Measurements from ENCODE around the gene UBTD2.

DNA sequence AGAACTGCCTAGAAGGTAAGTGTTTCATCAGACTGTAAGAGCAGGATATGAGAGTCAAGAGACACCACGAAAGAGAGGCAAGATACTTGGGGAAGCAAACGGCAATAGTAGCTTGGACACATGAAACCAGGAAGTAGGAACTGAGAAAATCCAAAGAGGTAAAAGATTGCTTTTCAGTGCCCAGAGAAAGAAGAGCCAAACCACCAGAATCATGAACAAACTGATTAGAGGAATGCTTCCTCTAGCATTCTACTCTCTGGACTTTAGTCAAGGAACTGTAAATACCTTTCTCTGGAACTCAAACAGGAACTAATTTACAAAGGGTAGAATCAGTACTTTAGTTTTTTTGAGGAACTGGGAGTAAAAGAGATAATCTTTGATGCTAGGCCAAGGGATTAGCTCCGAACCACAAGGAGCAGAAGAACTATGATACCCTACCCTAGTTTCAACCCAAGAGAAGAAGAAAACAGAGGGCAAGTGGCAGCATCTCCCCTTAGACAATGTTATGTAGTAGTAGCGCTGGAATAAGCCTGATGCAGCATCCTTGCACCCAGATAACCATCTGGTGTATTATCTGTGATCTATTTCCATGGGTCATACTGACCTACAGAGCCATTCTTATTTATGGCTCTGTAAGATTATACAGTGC, 48.3 kb downstream of the UBTD2 start:
- no peak for TF ChIP-seq POLR2A (IDR thresholded peaks at IDR 0.05)
- TF ChIP-seq, protein P1, sequence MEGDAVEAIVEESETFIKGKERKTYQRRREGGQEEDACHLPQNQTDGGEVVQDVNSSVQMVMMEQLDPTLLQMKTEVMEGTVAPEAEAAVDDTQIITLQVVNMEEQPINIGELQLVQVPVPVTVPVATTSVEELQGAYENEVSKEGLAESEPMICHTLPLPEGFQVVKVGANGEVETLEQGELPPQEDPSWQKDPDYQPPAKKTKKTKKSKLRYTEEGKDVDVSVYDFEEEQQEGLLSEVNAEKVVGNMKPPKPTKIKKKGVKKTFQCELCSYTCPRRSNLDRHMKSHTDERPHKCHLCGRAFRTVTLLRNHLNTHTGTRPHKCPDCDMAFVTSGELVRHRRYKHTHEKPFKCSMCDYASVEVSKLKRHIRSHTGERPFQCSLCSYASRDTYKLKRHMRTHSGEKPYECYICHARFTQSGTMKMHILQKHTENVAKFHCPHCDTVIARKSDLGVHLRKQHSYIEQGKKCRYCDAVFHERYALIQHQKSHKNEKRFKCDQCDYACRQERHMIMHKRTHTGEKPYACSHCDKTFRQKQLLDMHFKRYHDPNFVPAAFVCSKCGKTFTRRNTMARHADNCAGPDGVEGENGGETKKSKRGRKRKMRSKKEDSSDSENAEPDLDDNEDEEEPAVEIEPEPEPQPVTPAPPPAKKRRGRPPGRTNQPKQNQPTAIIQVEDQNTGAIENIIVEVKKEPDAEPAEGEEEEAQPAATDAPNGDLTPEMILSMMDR (IDR thresholded peaks at IDR 0.05), result no peak
